Activated CD4-positive, alpha-beta T cell treated with anti-CD3 and anti-CD28 coated beads, Interleukin-2, Interleukin-6, amounts not matched to agents 100 ng/mL and 50 ng/mL, durations not matched to agents 16 hours and 8 hours (primary cell): Measurements from ENCODE around the gene SMPD2.

ENCODE experiments used
- DNase-seq: peaks from one replicate; pipeline ENCODE4 v3.0.0-alpha.2; 2020

Gene SMPD2, protein sequence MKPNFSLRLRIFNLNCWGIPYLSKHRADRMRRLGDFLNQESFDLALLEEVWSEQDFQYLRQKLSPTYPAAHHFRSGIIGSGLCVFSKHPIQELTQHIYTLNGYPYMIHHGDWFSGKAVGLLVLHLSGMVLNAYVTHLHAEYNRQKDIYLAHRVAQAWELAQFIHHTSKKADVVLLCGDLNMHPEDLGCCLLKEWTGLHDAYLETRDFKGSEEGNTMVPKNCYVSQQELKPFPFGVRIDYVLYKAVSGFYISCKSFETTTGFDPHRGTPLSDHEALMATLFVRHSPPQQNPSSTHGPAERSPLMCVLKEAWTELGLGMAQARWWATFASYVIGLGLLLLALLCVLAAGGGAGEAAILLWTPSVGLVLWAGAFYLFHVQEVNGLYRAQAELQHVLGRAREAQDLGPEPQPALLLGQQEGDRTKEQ

DNA sequence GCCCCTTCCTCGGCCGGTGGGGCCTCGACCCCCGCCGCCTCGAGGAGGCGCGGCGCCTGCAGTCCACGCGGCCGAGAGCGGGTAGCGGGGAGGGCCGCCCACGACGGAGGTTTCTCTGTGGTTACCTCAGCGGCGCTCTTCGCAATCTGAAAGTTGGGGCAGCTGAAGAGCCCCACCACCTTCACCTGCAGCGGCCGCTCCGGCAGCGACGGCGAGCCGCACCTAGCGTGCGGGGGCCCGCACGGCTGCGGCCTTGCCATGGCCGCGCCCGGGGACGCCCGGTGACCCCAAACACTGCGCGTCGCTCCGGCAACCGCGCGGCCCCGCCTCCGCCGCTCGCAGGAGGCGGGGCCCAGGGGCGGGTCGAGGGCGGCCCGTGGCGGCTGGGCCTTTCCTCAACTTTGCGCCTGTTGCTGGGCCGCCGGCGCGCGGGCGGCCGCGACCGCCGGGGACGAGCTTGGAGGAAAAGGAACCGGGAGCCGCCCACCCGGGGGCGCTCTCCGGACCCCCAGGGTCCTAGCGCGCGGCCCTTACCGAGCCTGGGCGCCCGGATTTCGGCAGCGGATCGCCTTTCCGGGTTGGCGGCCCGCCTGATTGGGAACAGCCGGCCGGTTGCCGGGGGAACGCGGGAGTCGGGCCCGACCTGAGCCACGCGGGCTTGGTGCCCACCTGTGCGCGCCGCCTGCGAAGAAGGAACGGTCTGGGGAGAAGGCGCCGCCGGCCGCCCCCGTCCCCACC lies at the start of gene SMPD2, which contains the start of gene PPIL6:
SMPD2 (plus strand) TSS at position 394 of the 738 bp plus-strand sequence. CDS start 398 bp downstream, outside the sequence.
PPIL6 (minus strand) TSS at position 298 of the 738 bp plus-strand sequence; CDS start at position 260, 38 bp downstream.
- DNase-seq: peak; percentile 86

DNA sequence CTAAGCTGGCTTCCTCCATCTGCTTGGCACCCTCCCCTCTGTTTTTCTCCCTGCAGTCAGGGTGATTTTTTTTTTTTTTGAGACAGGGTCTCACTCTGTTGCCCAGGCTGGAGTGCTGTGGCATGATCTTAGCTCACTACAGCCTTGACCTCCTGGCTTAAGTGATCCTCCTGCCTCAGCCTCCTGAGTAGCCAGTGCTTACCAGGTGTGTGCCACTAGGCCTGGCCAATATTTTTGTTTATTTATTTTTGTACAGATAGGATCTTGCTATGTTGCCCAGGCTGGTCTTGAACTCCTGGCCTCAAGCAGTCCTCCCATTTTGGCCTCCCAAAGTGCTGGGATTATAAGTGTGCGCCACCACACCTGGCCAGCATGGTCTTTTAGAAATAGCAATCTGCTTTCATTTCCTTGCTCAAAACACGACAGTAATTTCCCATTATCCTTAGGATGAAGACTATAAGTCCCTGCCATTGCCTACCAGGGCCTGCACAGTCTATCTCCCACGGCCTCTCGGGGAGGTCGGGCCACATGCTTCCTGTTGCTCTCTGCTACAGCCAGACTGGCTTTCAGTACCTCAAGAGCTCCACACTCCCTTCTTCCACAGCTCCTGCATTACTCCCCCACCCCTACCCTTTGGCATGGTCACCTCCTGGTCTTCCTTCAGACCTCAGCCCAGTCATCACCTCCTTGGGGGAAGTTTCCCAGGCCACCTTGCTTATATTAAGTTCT lies 47.2 kb upstream of the SMPD2 start:
- DNase-seq: no peak

DNA sequence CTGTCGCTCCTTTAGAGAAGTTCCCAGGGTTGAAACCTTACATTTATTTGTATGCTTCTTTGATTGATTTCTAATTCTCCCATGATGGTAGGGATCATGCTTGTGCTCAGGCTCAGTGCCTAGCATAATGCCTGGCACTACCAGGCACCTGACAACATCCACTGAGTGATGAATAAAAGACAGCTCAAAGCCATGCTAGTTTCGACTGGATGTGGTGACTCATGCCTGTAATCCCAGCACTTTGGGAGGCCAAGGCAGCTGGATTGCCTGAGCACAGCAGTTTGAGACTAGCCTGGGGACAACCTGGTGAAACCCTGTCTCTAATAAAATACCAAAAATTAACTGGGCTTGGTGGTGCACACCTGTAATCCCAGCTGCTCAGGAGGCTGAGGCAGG lies 46.6 kb upstream of the SMPD2 start:
- DNase-seq: no peak

GRCh38 chr6:109396046-109396718 lies 44.3 kb upstream of the SMPD2 start:
- no peak for DNase-seq

GRCh38 chr6:109397020-109397419 lies 43.5 kb upstream of the SMPD2 start:
- no peak for DNase-seq

DNA sequence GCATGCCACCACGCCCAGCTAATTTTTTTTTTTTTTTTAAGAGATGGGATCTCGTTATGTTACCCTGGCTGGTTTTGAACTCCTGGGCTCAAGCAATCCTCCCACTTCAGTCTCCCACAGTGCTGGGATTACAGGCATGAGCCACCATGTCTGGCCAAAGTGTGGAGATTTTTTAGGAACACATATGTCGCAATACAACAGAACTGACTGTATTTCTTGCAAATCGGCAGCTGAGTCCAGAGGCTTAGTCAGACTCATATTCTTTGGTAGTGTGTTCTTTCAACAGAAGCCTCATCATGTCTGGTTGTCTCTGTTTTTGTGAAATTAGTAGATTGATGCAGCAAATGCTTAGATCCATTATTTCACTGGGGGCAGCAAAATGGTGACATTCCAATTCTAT lies 34.3 kb upstream of the SMPD2 start:
- no peak for DNase-seq

DNA sequence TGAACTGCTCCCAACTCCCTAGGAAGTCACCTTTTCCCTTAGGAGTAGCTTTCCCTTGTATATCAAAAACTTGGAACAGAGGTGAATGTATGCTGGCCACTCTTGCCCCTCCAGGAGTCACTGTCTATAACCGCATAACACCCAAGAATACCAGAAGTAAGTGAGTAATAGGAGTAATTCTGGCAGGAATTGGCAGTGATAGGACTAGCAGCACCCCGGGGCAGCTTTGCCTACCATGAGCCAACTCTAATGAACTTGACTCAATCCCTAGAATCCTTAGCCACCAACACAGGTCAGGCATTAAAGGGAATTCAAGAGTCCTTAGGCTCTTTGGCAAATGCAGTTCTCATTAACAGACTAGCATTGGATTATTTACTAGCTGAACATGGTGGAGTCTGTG lies 29.5 kb upstream of the SMPD2 start:
- DNase-seq: no peak

- DNase-seq: no peak
Observed at GRCh38 chr6:109417646-109418045, 22.9 kb upstream of the SMPD2 start.

DNA sequence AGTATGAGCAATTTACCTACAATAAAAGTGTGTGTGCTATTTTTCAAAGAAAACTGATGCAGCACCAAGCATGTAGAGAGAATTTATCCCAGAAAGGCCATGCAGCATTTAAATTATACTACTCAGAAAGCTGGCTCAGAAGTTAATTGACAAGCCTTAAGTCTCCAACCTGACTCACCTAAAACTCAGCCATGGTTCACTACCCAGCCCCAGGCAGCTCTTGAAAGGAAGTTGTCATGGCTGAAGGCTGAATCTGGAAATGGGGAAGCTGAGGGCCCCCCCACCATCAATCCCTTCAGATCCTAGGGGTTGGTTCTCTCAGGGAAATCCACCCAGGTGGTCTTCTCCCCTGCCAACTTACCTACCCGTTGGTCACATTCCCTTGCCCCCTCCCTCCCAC lies 19.8 kb upstream of the SMPD2 start:
- DNase-seq: no peak

GRCh38 chr6:109421184-109421583 lies 19.3 kb upstream of the SMPD2 start:
- no peak for DNase-seq

DNA sequence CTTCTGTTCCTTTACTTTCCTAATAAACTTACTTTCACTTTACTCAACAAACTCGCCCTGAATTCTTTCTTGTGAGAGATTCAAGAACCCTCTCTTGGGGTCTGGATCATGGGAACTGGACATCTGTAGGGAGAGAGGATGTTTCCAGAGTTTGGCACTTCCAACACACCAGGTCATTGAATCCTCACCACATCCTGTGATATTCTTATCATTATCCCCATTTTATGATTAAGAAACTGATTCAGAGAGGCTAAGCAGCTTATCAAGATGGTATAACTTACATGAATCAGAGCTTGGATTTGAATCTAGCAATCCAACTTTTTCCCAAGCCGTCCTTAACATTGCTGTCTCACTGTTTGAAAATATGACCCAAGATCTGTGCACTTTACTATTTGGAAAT lies 15.6 kb upstream of the SMPD2 start:
- no peak for DNase-seq

GRCh38 chr6:109428889-109429477 lies 11.5 kb upstream of the SMPD2 start:
- no peak for DNase-seq

- no peak for DNase-seq
Observed at GRCh38 chr6:109429496-109429895, 11.0 kb upstream of the SMPD2 start.

DNA sequence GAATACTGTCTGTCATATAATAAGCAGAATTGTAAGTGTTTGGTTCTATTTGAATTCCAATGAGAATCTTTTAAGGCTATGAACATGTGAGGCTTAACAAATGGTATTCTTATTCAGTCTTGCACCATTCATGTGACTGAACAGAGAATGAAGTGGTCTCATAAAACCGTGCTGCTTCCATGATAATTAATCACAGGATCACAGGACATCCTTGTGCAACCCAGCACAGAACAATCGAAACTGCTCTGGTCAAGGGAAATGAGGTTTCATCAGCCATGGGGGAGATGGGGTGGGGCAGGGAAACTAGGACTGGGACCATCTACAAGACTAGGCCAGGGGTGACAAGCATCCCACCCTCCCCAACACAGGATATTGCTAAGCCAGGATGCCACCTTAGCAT lies 6.1 kb upstream of the SMPD2 start:
- DNase-seq: no peak

GRCh38 chr6:109436041-109436440 lies 4.5 kb upstream of the SMPD2 start:
- no peak for DNase-seq

DNA sequence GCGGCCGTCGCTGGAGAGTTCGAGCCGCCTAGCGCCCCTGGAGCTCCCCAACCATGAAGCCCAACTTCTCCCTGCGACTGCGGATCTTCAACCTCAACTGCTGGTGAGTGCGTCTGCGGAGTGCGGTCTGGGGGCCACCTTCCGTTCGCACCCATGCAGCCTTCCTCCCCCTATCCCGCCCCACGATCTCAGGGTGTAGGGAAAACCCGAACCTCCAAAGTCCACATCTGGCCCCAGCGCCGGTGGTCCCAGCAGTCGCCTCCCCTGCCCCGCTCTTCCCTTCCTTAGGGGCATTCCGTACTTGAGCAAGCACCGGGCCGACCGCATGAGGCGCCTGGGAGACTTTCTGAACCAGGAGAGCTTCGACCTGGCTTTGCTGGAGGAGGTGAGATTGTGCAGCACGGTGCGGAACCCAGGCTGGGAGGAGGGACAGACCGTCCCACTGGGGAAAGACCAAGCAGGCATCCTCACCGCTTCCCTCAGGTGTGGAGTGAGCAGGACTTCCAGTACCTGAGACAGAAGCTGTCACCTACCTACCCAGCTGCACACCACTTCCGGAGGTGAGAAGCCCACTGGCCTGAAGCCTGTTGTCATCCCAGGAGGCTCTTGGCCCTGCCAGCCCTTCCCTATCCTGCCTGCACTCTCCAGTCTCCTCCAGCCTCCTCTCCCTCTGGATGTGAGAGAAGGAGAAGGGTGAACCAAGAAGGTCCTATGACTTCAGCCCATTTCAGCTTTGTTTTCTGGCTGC lies 719 bp downstream of the SMPD2 start:
- DNase-seq: peak; percentile 42

- DNase-seq: no peak
Observed at GRCh38 chr6:109442393-109442924, 1.9 kb downstream of the SMPD2 start.

GRCh38 chr6:109443425-109443950 lies 3.0 kb downstream of the SMPD2 start:
- no peak for DNase-seq

DNA sequence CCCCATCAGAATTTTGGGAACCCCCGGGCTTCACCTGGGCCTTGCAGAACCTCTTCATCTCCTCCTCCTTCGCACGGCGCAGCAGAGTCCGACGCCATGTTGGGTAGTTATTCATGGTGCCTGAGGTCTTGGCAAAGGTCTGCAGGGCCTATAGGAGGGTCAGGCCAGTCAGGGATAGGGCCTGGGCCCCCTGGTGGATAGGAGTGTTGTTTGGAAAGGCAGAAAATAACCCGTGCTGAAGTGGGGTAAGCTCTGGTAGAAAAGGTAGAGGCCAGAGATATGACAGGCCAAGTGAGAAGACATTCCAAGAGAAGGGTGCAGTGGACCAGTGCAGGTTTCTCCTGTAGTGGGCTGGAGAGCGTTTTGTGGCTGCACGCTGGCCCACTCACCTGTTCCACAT lies 4.9 kb downstream of the SMPD2 start:
- DNase-seq: no peak

DNA sequence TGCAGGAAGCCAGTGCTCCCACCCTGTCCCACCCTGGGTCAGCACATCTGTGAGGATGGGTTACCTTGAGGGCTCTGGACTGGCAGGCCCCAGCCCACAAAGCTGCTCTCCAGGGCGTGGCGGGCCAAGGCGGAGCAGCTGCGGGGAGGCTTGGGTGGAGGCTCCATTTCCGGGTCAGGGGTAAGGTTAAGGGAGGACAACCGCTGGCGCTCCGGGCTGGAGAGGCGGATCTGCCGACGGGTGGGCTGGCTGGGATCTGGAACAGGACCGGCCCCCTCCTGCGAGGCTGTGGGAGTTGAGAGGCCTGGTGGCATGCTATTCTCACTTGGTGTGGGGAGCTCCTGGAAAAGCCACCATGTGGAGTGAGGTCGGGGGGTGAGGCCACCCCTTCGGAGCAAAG lies 5.5 kb downstream of the SMPD2 start:
- DNase-seq: no peak

DNA sequence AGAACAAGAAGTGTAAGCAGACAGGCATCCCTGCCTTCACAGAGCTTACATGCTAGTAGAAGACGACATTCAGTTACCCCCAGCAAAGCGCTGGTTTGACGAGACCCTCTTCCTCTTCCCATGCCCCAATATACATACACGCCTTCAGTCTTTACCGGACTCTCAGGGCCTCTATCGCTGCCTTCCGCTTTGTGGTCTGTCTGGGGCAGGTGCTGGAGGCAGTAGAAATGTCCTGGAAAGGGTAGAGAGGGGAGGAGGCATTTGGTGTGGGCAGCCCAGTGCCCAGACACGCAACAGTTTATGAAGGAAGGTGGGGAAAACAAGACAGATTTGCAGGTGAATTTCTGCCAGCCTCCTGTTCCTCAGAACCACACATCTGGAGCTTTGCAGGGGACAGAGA lies 6.0 kb downstream of the SMPD2 start:
- DNase-seq: no peak
